Measurements from ENCODE around the gene ANKRD17. TPM values are rescaled to one million over a fixed set of nuclear protein-coding genes. Genes with fewer than 3 reads are reported as not detected.
"Not testable (repeated sequence)": the region's sequence is repeated elsewhere in the genome, so short reads cannot be mapped to it uniquely, and the experiment has no call there.

ANKRD17 gene
- total RNA-seq, 1 donor from 2014 or later = 87.9 TPM

DNA sequence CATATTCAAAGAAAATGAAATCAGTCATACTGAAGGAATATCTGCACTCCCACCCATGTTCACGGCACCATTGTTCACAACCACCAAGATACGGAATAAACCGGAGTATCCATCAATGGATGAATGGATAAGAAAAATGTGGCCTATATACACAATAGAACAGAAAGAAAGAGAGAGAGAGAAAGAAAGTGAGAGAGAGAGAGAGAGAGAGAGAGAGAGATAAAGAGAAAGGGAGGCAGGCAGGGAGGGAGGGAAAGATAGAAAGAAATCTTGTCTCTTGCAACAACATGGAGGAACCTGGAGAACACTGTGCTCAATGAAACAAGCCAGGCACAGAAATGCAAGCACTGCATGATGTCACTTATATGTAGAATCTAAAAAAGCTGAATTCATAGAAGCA, 52.4 kb downstream of the ANKRD17 start:
- DNase-seq (ENCODE audit: low read depth, low spot score) = no peak
- peaks cover 47% of the 10 kb centered on the region for H3K36me3 Mint-ChIP-seq (ENCODE audit: low read depth)
- peaks cover 36% of the 10 kb centered on the region for H3K4me1 Mint-ChIP-seq
- H3K4me3 Mint-ChIP-seq = no peak overlapping the region
- H3K27ac Mint-ChIP-seq (ENCODE audit: unreplicated experiment) = no peak overlapping the region
- peaks cover 12% of the 10 kb centered on the region for H3K9me3 Mint-ChIP-seq
- H3K27me3 Mint-ChIP-seq (ENCODE audit: low read depth) = no peaks in the 10 kb centered on the region
- TF ChIP-seq, protein P1, sequence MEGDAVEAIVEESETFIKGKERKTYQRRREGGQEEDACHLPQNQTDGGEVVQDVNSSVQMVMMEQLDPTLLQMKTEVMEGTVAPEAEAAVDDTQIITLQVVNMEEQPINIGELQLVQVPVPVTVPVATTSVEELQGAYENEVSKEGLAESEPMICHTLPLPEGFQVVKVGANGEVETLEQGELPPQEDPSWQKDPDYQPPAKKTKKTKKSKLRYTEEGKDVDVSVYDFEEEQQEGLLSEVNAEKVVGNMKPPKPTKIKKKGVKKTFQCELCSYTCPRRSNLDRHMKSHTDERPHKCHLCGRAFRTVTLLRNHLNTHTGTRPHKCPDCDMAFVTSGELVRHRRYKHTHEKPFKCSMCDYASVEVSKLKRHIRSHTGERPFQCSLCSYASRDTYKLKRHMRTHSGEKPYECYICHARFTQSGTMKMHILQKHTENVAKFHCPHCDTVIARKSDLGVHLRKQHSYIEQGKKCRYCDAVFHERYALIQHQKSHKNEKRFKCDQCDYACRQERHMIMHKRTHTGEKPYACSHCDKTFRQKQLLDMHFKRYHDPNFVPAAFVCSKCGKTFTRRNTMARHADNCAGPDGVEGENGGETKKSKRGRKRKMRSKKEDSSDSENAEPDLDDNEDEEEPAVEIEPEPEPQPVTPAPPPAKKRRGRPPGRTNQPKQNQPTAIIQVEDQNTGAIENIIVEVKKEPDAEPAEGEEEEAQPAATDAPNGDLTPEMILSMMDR (conservative IDR thresholded peaks at IDR 0.05) = no peak

DNA sequence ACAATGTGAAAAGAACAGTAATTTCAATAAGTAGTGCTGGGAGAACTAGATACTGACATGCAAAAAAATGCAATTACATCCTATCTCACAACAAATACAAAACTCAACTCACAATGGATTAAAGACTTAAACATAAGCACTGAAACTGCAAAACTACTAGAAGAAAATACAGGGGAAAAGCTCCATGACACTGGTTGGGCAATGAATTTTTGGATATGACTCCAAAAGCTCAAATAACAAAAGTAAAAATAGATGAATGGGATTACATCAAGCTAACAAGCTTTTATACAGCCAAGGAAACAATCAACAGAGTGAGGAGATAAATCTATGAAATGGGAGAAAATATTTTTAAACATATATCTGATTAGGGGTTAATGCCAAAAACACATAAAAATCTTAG, 53.1 kb downstream of the ANKRD17 start:
- TF ChIP-seq, protein P1 (conservative IDR thresholded peaks at IDR 0.05) = no peak
- Mint-ChIP-seq H3K9me3 (peaks cover 12% of the 10 kb centered on the region), H3K27ac (ENCODE audit: unreplicated experiment) (no peak overlapping the region)

DNA sequence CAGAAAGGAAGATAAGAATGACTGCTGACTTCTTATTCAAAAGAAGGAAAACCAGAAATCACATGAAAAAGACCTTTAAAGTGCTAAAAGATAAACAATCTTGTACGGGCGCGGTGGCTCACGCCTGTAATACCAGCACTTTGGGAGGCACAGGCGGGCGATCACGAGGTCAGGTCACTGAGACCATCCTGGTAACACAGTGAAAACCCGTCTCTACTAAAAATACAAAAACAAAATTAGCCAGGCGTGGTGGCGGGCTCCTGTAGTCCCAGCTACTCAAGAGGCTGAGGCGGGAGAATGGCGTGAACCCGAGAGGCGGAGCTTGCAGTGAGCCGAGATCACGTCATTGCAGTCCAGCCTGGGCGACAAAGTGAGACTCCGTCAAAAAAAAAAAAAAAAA, 54.6 kb downstream of the ANKRD17 start:
- H3K9me3 Mint-ChIP-seq = peaks cover 12% of the 10 kb centered on the region
- H3K4me1 Mint-ChIP-seq = peaks cover 47% of the 10 kb centered on the region
- not testable (repeated sequence) for DNase-seq (ENCODE audit: low read depth, low spot score); H3K27me3 Mint-ChIP-seq (ENCODE audit: low read depth); H3K27ac Mint-ChIP-seq (ENCODE audit: unreplicated experiment); H3K4me3 Mint-ChIP-seq
- peaks cover 40% of the 10 kb centered on the region for H3K36me3 Mint-ChIP-seq (ENCODE audit: low read depth)

More for the DNA sequence above, 53.1 kb downstream of the ANKRD17 start:
- Mint-ChIP-seq H3K27me3 (ENCODE audit: low read depth) (no peaks in the 10 kb centered on the region), H3K4me1 (peaks cover 39% of the 10 kb centered on the region), H3K36me3 (ENCODE audit: low read depth) (peaks cover 47% of the 10 kb centered on the region), H3K4me3 (no peak overlapping the region)
- DNase-seq (ENCODE audit: low read depth, low spot score) = no peak

DNA sequence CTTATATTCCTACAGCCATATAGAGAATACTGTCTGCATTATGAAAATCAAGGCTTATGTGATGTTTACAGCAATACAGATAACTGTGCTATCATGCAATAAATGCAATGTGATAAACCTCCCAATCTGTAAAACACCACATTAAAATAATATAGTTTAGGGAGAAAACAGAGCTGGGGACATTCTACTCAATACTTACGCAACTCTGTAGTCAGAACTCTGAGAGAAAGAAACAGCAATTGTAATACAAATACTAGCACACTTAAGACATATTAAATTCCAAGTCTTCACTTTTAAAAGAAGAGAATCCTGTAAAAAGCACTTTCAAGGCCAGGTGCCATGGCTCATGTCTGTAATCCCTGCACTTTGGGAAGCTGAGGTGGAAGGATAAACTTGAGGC, 61.4 kb downstream of the ANKRD17 start:
- Mint-ChIP-seq H3K9me3 (no peaks in the 10 kb centered on the region), H3K27ac (ENCODE audit: unreplicated experiment) (no peak overlapping the region), H3K4me1 (peaks cover 21% of the 10 kb centered on the region), H3K36me3 (ENCODE audit: low read depth) (peaks cover 6% of the 10 kb centered on the region), H3K4me3 (no peak overlapping the region), H3K27me3 (ENCODE audit: low read depth) (no peaks in the 10 kb centered on the region)
- TF ChIP-seq, protein P1 (conservative IDR thresholded peaks at IDR 0.05) = no peak
- no peak for DNase-seq (ENCODE audit: low read depth, low spot score)

DNA sequence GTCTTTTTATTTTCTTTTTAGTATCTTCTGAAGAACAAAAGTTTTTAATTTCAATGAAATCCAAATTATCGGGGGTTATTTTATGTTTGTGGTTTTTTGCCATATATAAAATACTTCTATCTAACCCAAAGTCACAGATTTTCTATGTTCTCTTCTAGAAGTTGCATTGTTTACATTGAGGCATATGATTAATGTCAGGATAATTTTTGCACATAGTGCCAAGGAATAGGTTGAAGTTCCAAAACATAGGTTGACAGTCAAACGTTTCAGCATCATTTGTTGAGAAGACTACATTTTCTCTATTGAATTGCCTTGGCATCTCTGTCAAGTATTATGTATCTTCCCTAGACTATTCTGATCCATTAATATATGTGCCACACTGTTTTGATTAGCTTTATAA, 64.5 kb downstream of the ANKRD17 start:
- Mint-ChIP-seq H3K9me3 (no peaks in the 10 kb centered on the region), H3K27ac (ENCODE audit: unreplicated experiment) (no peak overlapping the region), H3K27me3 (ENCODE audit: low read depth) (no peaks in the 10 kb centered on the region), H3K4me3 (no peak overlapping the region), H3K36me3 (ENCODE audit: low read depth) (peaks cover 10% of the 10 kb centered on the region), H3K4me1 (peaks cover 5% of the 10 kb centered on the region)
- TF ChIP-seq, protein P1 (conservative IDR thresholded peaks at IDR 0.05) = no peak
- DNase-seq (ENCODE audit: low read depth, low spot score) = no peak

DNA sequence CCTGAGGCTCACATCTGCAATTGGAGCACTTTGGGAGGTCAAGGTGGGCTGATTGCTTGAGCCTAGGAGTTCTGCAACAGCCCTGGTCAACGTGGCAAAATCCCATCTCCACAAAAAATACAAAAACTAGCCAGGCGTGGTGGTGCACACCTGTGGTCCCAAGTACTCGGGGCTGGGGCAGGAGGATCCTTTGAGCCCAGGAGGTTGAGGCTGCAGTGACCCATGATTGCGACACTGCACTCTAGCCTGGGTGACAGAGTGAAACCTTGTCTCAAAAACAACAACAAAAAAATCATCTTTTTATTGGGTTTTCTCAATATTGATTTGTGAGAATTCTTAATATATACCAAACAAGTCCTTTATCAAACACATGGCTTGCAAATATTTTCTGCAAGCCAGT, 64.9 kb downstream of the ANKRD17 start:
- TF ChIP-seq, protein P1 (conservative IDR thresholded peaks at IDR 0.05) = no peak
- peaks cover 2% of the 10 kb centered on the region for H3K4me1 Mint-ChIP-seq
- H3K36me3 Mint-ChIP-seq (ENCODE audit: low read depth) = peaks cover 9% of the 10 kb centered on the region
- no peak overlapping the region for H3K4me3 Mint-ChIP-seq
- H3K27ac Mint-ChIP-seq (ENCODE audit: unreplicated experiment) = no peak overlapping the region
- peaks cover 3% of the 10 kb centered on the region for H3K9me3 Mint-ChIP-seq
- no peaks in the 10 kb centered on the region for H3K27me3 Mint-ChIP-seq (ENCODE audit: low read depth)
- DNase-seq (ENCODE audit: low read depth, low spot score) = no peak
